Psoas muscle (tissue), 8 donors: Measurements from ENCODE around the gene FEV. TPM values are rescaled to one million over a fixed set of nuclear protein-coding genes. Genes with fewer than 3 reads are reported as not detected.

Experiments used
- ATAC-seq, 4 donors: fragments of 200-7000 bp; cut with Tn5 transposase; one replicate each; pipeline ENCODE4 v1.9.1; 2020; ENCODE audit warnings: moderate library complexity in 3 of 4, mild to moderate bottlenecking in 2 of 4
- DNase-seq, 2 donors: peaks; one replicate each; pipeline ENCODE4 v3.0.0-alpha.2; 2020
- H3K27ac ChIP-seq: fragments of 200-600 bp; one replicate; pipeline ENCODE4 v1.8.0; 2022
- H3K27me3 ChIP-seq, 3 donors: fragments of 200-600 bp in 1 of 3; one replicate each; pipeline versions ENCODE4 v1.6.1 to v1.8.0; 2013 to 2022; ENCODE audit warnings: low read length in 2 of 3, mild to moderate bottlenecking in 2 of 3, moderate library complexity in 1 of 3; ENCODE audit not compliant: insufficient read depth in 3 of 3
- H3K36me3 ChIP-seq, 2 donors: fragments of 200-600 bp in 1 of 2; one replicate each; pipeline versions ENCODE4 v1.6.1 to v1.8.0; 2013 to 2022; ENCODE audit warnings: low read depth in 1 of 2, mild to moderate bottlenecking in 1 of 2, moderate library complexity in 1 of 2; ENCODE audit not compliant: insufficient read depth in 1 of 2
- H3K4me1 ChIP-seq: fragments of 200-600 bp; one replicate; pipeline ENCODE4 v1.8.0; 2022
- H3K4me3 ChIP-seq: fragments of 200-600 bp; one replicate; pipeline ENCODE4 v1.8.0; 2022; ENCODE audit warnings: mild to moderate bottlenecking
- H3K9me3 ChIP-seq: fragments of 200-600 bp; one replicate; pipeline ENCODE4 v1.8.0; 2022
- CTCF ChIP-seq: fragments of 200-600 bp; IDR thresholded peaks from one replicate; pipeline ENCODE4 v1.8.0; 2022; ENCODE audit warnings: antibody characterized with exemption
- WGBS, 3 donors: extraction: QIAGEN DNeasy Blood & Tissue Kit; methylation state at CpG; one replicate each; pipeline versions ENCODE4 v1.1.6 to v1.1.7; 2013; 5-methylcytosine and 5-hydroxymethylcytosine counted together
- intact Hi-C, 2 donors: fragments of 100-400 bp; cut with DNase I; formaldehyde crosslinking; loops; one replicate each; pipeline versions ENCODE4 v1.11.0 to v1.14.2; 2022
- polyA plus RNA-seq, 3 donors: library from polyadenylated mRNA; stranded (reverse); fragments of 200-250 nt; gene quantifications; one replicate each; pipeline ENCODE4 v1.2.3, GENCODE V29; 2013
- total RNA-seq, 4 donors: library from RNA; stranded (reverse); fragmentation: NEBNext Ultra II Directional in 2 of 4; extraction: Animal tissue kit (Norgen Biotek cat#: 25700) in 2 of 4; gene quantifications; one replicate each; pipeline versions ENCODE4 v1.2.1 to v1.2.4, GENCODE V29; 2021 to 2023
- donor health status: healthy with polysubstance abuse.
- donor health status: DM: no; HTN: no; CAD: no; lungs with moderate emphysema.
- donor health status: Bipolar disorder and iron deficiency.
- donor health status: healthy.
- donor health status: DM: yes; HTN: yes; CAD: no.
- donor health status: DM: no; HTN: no; CAD: no.
- donor health status: DM: no; HTN: no; CAD: no.
- donor health status: DM: yes; HTN: yes; CAD: no.

Gene FEV
- total and polyA plus RNA-seq, 7 donors: not detected

GRCh38 chr2:218957671-218958070, 27.3 kb downstream of the FEV start:
- ATAC-seq (no peak), DNase-seq (no peak)
- intact Hi-C loops: no loop called here
- Histone ChIP-seq H3K4me1 (peaks cover 6% of the 10 kb centered on the region), H3K9me3 (no peaks in the 10 kb centered on the region), H3K4me3 (no peak overlapping the region), H3K27ac (no peak overlapping the region), H3K27me3 (peaks cover 0 to 79% (median 26%) of the 10 kb centered on the region in 3 donors), H3K36me3 (no peaks in the 10 kb centered on the region)
- WGBS, 3 donors: 62 to 81% (median 81%) methylated on average over 4 of the region's 4 CpGs
- TF ChIP-seq CTCF: no peak

- Histone ChIP-seq H3K27me3 (peaks cover 0 to 63% (median 15%) of the 10 kb centered on the region in 3 donors), H3K36me3 (no peaks in the 10 kb centered on the region), H3K4me3 (no peak overlapping the region), H3K27ac (no peak overlapping the region), H3K4me1 (peaks cover 6% of the 10 kb centered on the region), H3K9me3 (no peaks in the 10 kb centered on the region)
- TF ChIP-seq CTCF: no peak
- 18 to 25% (median 24%) methylated on average over 1 of the region's 1 CpG for WGBS, 3 donors
- ATAC-seq (no peak), DNase-seq (no peak)
- intact Hi-C loops: no loop called here
Measured at GRCh38 chr2:218956039-218956438, 28.9 kb downstream of the FEV start.

GRCh38 chr2:218954541-218955300, 30.3 kb downstream of the FEV start:
- Histone ChIP-seq H3K27ac (no peak overlapping the region), H3K27me3 (peaks cover 0 to 52% (median 8%) of the 10 kb centered on the region in 3 donors), H3K4me1 (peaks cover under 1% of the 10 kb centered on the region), H3K36me3 (no peaks in the 10 kb centered on the region), H3K4me3 (no peak overlapping the region), H3K9me3 (no peaks in the 10 kb centered on the region)
- intact Hi-C loops: no loop called here
- 73 to 84% (median 74%) methylated on average over 7 to 8 of the region's 8 CpGs for WGBS, 3 donors
- ATAC-seq (no peak), DNase-seq (no peak)
- TF ChIP-seq CTCF: no peak

- DNase-seq: no peak
- Histone ChIP-seq H3K4me3 (no peak overlapping the region), H3K27me3 (peaks cover 0 to 40% (median 5%) of the 10 kb centered on the region in 3 donors), H3K4me1 (no peaks in the 10 kb centered on the region), H3K27ac (no peak overlapping the region), H3K36me3 (no peaks in the 10 kb centered on the region), H3K9me3 (no peaks in the 10 kb centered on the region)
- intact Hi-C loops: no loop called here
- WGBS, 3 donors: 60 to 69% (median 64%) methylated on average over 16 to 18 of the region's 18 CpGs
- no peak for ATAC-seq
- no peak for TF ChIP-seq CTCF
Measured at GRCh38 chr2:218953366-218953954, 31.5 kb downstream of the FEV start.
